ENCODE data around the gene SMC1B.
"Not testable (repeated sequence)": the region's sequence is repeated elsewhere in the genome, so short reads cannot be mapped to it uniquely, and the experiment has no call there.

SMC1B gene

DNA sequence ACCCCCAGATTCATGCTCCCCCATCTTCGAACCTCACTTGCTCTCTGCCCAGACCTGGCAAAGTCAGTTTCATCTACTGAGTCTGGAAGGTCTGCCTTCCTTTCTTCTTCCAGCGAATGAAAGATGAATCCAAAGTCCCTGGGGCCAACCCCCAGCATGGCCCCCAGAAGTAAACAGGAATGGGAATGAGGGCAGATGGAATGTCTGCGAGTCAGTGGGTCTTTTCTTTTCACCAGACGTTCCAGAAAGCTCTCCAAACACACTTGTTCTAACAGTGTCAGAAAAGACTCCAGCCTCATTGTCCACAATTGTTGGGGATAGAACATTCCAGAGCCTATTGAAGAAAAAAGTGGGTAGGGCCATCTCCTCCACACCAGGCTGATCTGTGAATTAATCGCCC lies 28.7 kb upstream of the SMC1B start:
- DNase-seq (ENCODE audit: low spot score): no peak

DNA sequence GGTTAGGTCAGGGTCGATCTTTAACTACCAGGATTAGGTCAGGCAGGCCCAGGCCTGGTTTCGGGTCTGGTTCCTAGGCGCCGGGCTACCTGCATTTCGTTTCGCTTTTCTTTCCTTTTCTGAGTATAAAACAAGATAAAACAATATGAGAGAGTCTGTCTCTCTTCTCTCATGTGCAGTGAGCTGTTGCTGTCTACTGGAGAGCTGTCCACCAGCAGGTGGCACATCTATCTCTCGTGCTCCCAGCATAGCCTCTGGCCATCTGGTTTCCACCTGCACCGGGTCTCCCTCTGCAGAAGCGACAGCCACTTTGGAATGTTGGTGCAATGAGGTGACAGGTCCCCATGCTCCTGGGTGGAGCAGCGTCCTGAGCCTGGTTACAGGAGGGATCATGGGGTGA lies 27.7 kb upstream of the SMC1B start:
- no peak for DNase-seq (ENCODE audit: low spot score)

DNA sequence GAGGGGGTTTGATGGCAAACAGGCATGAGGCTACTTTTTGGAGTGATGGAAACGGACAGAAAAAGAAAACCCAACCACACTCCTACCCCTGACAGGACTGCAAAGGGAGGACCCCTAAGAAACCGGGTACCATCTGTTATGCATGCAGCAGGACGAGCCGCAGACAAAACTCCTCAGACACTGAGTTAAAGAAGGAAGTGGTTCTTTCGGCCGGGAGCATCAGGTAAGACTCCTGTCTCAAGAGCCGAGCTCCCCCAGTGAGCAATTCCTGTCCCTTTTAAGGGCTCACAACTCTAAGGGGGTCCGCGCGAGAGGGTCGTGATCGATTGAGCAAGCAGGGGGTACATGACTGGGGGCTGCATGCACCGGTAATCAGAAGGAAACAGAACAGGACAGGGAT lies 27.3 kb upstream of the SMC1B start:
- not testable (repeated sequence) for DNase-seq (ENCODE audit: low spot score)

- DNase-seq (ENCODE audit: low spot score): no peak
Measured at GRCh38 chr22:45438336-45438735, 24.9 kb upstream of the SMC1B start.

GRCh38 chr22:45436871-45437517 lies 23.6 kb upstream of the SMC1B start:
- DNase-seq (ENCODE audit: low spot score): not testable (repeated sequence)

GRCh38 chr22:45435544-45436139 lies 22.2 kb upstream of the SMC1B start:
- peak; percentile 78 for DNase-seq (ENCODE audit: low spot score)

GRCh38 chr22:45434981-45435380 lies 21.6 kb upstream of the SMC1B start:
- no peak for DNase-seq (ENCODE audit: low spot score)

GRCh38 chr22:45430871-45431270 lies 17.5 kb upstream of the SMC1B start:
- DNase-seq (ENCODE audit: low spot score): no peak

DNA sequence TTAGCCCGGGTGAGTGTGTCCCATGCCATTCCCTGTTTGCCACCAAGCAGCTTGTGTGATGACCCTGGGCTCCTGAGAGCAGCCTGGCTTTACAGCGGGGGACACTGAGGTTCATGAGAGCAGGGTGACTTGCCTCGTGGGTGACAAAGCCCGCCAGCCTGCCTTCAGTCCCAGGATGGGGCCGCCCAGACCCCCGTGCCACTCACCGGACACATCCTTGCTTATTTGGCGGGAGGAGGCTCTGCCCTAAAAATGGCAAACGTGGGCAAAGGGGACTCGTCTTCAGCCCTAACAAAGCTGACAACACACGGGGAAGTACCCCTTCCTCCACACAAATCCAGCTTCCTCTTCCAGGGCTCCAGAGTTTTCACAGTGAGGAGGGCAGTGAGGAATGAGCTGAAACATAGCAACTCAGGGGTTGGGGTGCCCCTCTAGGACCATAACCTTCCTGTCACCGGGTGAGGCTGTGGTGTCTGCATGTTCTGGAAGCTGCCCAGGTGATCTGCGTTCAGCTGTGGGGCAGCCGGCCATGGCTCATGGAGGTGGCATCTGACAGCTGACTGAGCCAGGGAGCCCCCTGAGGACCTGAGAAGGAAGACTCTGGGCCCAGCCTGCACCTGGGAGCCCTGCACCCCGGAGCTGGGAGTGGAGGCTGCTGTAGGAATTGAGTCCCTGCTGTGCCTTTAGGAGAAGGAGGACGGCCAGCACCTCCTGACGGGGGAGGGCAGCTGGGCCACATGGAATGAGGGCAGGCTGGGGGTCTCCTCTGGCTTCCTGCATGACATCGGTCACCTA lies 16.8 kb upstream of the SMC1B start:
- DNase-seq (ENCODE audit: low spot score): no peak

GRCh38 chr22:45429424-45429823 lies 16.0 kb upstream of the SMC1B start:
- DNase-seq (ENCODE audit: low spot score): no peak

GRCh38 chr22:45428391-45429385 lies 15.3 kb upstream of the SMC1B start:
- no peak for DNase-seq (ENCODE audit: low spot score)

GRCh38 chr22:45427114-45427513 lies 13.7 kb upstream of the SMC1B start:
- no peak for DNase-seq (ENCODE audit: low spot score)

DNA sequence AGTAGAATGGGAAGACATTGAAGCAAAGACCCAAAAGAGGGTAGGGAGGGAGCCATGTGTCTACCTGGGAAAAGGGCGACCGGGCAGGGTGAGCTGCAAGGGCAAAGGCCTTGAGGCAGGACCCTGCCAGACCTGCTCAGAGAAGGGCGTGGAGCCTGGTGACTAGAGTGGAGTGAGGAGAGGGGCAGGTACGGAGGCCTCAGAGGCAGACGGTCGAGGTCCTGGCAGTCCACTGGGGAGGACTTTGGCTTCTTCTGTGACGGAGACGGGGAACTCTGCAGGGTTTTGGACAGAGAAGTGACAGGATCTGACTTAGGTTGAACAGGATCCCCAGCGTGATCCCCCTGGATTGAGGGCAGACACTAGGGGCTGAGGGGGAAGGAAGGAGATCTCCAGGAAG lies 13.0 kb upstream of the SMC1B start:
- DNase-seq (ENCODE audit: low spot score): no peak

GRCh38 chr22:45425531-45426265 lies 12.3 kb upstream of the SMC1B start:
- DNase-seq (ENCODE audit: low spot score): no peak

DNA sequence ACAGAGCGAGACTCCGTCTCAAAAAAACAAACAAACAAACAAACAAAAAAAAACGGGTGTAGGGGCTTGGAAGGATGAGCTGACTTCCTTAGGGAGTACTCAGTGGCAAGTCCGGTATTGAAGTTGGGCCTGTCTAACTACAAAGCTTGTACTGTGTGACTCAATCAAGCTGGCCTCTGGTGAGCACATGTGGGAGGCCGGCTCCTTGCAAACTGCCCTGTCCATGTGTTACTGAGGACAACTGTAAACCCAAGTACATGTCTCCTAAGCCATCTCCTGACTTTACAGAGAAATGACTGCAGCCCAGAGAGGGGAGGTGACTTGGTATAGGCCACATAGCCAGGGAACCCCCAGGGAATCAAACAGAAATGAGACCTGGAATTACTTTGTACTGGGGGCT lies 11.7 kb upstream of the SMC1B start:
- DNase-seq (ENCODE audit: low spot score): no peak

DNA sequence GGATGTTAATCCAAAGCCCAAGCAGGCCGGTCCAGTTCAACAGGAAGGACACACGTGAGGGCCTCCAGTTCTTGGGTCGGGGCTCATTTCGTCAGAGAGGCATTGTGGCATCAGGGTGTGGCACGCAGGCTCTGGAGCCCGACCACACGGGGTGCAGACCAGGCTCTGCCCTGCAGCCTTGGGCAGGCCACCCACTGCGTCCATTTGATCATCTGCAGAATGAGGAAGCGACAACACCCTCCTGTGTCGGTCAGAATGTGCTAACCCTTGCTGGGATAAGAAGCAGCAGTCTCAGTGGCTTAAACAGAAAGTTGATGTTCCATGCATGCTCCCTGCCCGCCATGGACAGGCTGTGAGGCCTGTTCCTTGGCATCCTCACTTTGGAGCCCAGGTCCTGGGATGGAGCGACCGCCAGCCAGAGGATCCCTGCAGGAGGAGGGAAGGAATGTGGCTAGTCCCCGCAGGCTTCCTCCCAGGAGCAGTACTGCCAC lies 10.9 kb upstream of the SMC1B start:
- no peak for DNase-seq (ENCODE audit: low spot score)

- no peak for DNase-seq (ENCODE audit: low spot score)
Measured at GRCh38 chr22:45423524-45423923, 10.1 kb upstream of the SMC1B start.

- no peak for DNase-seq (ENCODE audit: low spot score)
Measured at GRCh38 chr22:45422237-45422983, 9.0 kb upstream of the SMC1B start.

DNA sequence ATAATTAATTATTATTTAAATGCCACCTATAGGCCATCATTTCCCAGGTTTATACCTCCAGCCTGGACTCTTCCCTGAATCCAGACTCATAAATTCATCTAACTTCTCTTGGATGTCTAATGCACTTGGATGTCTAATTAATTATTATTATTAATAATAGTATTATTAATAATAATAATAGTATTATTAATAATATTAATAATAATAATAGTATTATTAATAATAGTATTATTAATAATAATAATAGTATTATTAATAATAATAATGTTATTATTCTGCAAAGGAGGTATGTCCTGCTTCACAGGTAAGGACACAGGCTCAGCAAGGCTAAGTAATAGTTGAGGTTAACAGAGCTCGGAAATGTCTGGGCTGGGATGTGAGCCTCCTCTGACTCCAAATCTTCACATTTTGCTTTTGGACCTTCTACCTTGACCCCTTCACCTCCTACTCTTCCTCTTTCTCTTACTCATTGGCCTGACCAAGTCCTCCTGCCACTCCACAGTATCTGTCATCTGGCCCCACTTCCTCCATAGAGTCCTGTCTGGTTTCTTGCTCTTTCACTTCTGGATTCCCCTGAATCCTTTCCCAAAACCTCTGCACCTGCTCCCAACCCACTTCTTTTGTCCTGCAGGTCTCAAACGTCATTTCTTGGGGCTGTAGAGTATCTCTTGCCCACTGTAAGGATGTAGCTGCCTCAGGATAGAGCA lies 8.1 kb upstream of the SMC1B start:
- DNase-seq (ENCODE audit: low spot score): no peak

- DNase-seq (ENCODE audit: low spot score): no peak
Measured at GRCh38 chr22:45420539-45420938, 7.1 kb upstream of the SMC1B start.

All from hematopoietic multipotent progenitor cell treated with erythropoietin and hydrocortisone succinate and interleukin-3 and kit ligand, for 17 days (in vitro differentiated cells).